Measurements from ENCODE around the gene ANKRD63. TPM values are rescaled to one million over a fixed set of nuclear protein-coding genes. Genes with fewer than 3 reads are reported as not detected.

The ANKRD63 gene
- total RNA-seq, 1 experiment from 2014 or later: 0.72 TPM

- H3K9me3 ChIP-seq (ENCODE audit: control insufficient read depth, insufficient read depth, low read depth, low read length): no peaks in the 10 kb centered on the region
- intact Hi-C loops (cut with micrococcal nuclease; ENCODE audit: unreplicated experiment) (no loop called here), in situ Hi-C loops (cut with HindIII; ENCODE audit: low pct_unique_long_range_greater_than_20kb, low sequenced_read_pairs) (no loop called here)
- H3K27ac ChIP-seq (ENCODE audit: low read length): peak overlapping the region; percentile 39; the same call in 1 of the 2 replicates
- no peaks in the 10 kb centered on the region for H3K27me3 ChIP-seq (ENCODE audit: control insufficient read depth, insufficient read depth, low read length)
- H3K4me3 ChIP-seq (ENCODE audit: low read depth in 2 of 2, low read length in 2 of 2): no peak overlapping the region
- POLR2A ChIA-PET: no interaction called here
- H3K36me3 ChIP-seq (ENCODE audit: control insufficient read depth, insufficient read depth, low read length): no peaks in the 10 kb centered on the region
- CTCF ChIA-PET: interaction anchor here (0.5 to 1.9 kb wide), 3 partner anchors 23 to 72 kb away, joined by 3 to 9 read pairs (median 6); no protein-coding TSS in a partner anchor
- peak; percentile 47 for ATAC-seq
- DNase-seq (ENCODE audit: low read depth, low spot score): no peak
- TF ChIP-seq, protein P1, sequence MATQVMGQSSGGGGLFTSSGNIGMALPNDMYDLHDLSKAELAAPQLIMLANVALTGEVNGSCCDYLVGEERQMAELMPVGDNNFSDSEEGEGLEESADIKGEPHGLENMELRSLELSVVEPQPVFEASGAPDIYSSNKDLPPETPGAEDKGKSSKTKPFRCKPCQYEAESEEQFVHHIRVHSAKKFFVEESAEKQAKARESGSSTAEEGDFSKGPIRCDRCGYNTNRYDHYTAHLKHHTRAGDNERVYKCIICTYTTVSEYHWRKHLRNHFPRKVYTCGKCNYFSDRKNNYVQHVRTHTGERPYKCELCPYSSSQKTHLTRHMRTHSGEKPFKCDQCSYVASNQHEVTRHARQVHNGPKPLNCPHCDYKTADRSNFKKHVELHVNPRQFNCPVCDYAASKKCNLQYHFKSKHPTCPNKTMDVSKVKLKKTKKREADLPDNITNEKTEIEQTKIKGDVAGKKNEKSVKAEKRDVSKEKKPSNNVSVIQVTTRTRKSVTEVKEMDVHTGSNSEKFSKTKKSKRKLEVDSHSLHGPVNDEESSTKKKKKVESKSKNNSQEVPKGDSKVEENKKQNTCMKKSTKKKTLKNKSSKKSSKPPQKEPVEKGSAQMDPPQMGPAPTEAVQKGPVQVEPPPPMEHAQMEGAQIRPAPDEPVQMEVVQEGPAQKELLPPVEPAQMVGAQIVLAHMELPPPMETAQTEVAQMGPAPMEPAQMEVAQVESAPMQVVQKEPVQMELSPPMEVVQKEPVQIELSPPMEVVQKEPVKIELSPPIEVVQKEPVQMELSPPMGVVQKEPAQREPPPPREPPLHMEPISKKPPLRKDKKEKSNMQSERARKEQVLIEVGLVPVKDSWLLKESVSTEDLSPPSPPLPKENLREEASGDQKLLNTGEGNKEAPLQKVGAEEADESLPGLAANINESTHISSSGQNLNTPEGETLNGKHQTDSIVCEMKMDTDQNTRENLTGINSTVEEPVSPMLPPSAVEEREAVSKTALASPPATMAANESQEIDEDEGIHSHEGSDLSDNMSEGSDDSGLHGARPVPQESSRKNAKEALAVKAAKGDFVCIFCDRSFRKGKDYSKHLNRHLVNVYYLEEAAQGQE (IDR thresholded peaks at IDR 0.05; ENCODE audit: insufficient read depth in 1 of 2, low read depth in 2 of 2, low read length in 1 of 2): no peak
- TF ChIP-seq TCF7L2 (IDR thresholded peaks at IDR 0.05; ENCODE audit: low read depth, low read length) (no peak), SIN3A (IDR thresholded peaks at IDR 0.05; ENCODE audit: borderline replicate concordance, insufficient read depth, low read depth, low read length) (no peak), POLR2AphosphoS5 (IDR thresholded peaks at IDR 0.05; ENCODE audit: low read depth, low read length) (no peak)
- TF ChIP-seq, protein P2, sequence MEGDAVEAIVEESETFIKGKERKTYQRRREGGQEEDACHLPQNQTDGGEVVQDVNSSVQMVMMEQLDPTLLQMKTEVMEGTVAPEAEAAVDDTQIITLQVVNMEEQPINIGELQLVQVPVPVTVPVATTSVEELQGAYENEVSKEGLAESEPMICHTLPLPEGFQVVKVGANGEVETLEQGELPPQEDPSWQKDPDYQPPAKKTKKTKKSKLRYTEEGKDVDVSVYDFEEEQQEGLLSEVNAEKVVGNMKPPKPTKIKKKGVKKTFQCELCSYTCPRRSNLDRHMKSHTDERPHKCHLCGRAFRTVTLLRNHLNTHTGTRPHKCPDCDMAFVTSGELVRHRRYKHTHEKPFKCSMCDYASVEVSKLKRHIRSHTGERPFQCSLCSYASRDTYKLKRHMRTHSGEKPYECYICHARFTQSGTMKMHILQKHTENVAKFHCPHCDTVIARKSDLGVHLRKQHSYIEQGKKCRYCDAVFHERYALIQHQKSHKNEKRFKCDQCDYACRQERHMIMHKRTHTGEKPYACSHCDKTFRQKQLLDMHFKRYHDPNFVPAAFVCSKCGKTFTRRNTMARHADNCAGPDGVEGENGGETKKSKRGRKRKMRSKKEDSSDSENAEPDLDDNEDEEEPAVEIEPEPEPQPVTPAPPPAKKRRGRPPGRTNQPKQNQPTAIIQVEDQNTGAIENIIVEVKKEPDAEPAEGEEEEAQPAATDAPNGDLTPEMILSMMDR (IDR thresholded peaks at IDR 0.05): no peak
- peaks cover 16% of the 10 kb centered on the region for H3K4me1 ChIP-seq (ENCODE audit: control insufficient read depth, insufficient read depth, low read length)
- BruUV-seq (replicated peaks): no TSS peak
These were observed 42.9 kb downstream of the ANKRD63 start for GRCh38 chr15:40239693-40240618.

DNA sequence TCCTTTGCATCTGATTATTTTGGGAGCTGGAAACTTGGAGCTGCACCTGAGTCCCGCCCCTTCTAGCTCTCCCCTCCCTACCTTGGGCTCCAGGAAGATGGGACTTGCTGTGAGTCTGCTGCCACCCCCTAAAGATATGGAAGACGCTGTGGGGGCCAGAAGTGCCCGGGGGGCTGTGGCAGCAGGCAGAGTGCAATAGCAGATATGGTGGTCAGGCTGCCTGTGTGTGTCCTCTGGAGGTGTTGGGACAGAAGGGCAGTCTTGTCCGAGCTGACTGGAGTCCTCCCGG, 43.5 kb downstream of the ANKRD63 start:
- Histone ChIP-seq H3K27ac (ENCODE audit: low read length) (peak overlapping the region; percentile 39; the same call in 1 of the 2 replicates), H3K27me3 (ENCODE audit: control insufficient read depth, insufficient read depth, low read length) (no peaks in the 10 kb centered on the region), H3K36me3 (ENCODE audit: control insufficient read depth, insufficient read depth, low read length) (no peaks in the 10 kb centered on the region), H3K9me3 (ENCODE audit: control insufficient read depth, insufficient read depth, low read depth, low read length) (no peaks in the 10 kb centered on the region), H3K4me3 (ENCODE audit: low read depth in 2 of 2, low read length in 2 of 2) (peak overlapping the region; percentile 38 to 45), H3K4me1 (ENCODE audit: control insufficient read depth, insufficient read depth, low read length) (peaks cover 16% of the 10 kb centered on the region)
- intact Hi-C loops (cut with micrococcal nuclease; ENCODE audit: unreplicated experiment) (no loop called here), in situ Hi-C loops (cut with HindIII; ENCODE audit: low pct_unique_long_range_greater_than_20kb, low sequenced_read_pairs) (no loop called here)
- no TSS peak for BruUV-seq (replicated peaks)
- POLR2A ChIA-PET: interaction anchor here (0.6 kb wide), 1 partner anchor 161 kb away, joined by 3 read pairs; no protein-coding TSS in a partner anchor
- DNase-seq (ENCODE audit: low read depth, low spot score): no peak
- TF ChIP-seq, protein P1 (IDR thresholded peaks at IDR 0.05; ENCODE audit: insufficient read depth in 1 of 2, low read depth in 2 of 2, low read length in 1 of 2): no peak
- TF ChIP-seq, protein P2 (IDR thresholded peaks at IDR 0.05): no peak
- TF ChIP-seq TCF7L2 (IDR thresholded peaks at IDR 0.05; ENCODE audit: low read depth, low read length) (no peak), SIN3A (IDR thresholded peaks at IDR 0.05; ENCODE audit: borderline replicate concordance, insufficient read depth, low read depth, low read length) (no peak), POLR2AphosphoS5 (IDR thresholded peaks at IDR 0.05; ENCODE audit: low read depth, low read length) (no peak)
- ATAC-seq: no peak
- CTCF ChIA-PET: interaction anchor here (0.7 to 1.9 kb wide), 3 partner anchors 22 to 133 kb away, joined by 3 to 9 read pairs (median 3); no protein-coding TSS in a partner anchor
